Activated CD4-positive, alpha-beta T cell treated with anti-CD3 and anti-CD28 coated beads, Interleukin-2, Interleukin-4, amounts not matched to agents 100 ng/mL and 50 ng/mL, durations not matched to agents 16 hours and 8 hours (primary cell): ENCODE measurements around the gene NOP56.

ENCODE experiments used
- DNase-seq: peaks from one replicate; pipeline ENCODE4 v3.0.0-alpha.2; 2020; ENCODE audit warnings: low spot score

The NOP56 gene, protein sequence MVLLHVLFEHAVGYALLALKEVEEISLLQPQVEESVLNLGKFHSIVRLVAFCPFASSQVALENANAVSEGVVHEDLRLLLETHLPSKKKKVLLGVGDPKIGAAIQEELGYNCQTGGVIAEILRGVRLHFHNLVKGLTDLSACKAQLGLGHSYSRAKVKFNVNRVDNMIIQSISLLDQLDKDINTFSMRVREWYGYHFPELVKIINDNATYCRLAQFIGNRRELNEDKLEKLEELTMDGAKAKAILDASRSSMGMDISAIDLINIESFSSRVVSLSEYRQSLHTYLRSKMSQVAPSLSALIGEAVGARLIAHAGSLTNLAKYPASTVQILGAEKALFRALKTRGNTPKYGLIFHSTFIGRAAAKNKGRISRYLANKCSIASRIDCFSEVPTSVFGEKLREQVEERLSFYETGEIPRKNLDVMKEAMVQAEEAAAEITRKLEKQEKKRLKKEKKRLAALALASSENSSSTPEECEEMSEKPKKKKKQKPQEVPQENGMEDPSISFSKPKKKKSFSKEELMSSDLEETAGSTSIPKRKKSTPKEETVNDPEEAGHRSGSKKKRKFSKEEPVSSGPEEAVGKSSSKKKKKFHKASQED

DNA sequence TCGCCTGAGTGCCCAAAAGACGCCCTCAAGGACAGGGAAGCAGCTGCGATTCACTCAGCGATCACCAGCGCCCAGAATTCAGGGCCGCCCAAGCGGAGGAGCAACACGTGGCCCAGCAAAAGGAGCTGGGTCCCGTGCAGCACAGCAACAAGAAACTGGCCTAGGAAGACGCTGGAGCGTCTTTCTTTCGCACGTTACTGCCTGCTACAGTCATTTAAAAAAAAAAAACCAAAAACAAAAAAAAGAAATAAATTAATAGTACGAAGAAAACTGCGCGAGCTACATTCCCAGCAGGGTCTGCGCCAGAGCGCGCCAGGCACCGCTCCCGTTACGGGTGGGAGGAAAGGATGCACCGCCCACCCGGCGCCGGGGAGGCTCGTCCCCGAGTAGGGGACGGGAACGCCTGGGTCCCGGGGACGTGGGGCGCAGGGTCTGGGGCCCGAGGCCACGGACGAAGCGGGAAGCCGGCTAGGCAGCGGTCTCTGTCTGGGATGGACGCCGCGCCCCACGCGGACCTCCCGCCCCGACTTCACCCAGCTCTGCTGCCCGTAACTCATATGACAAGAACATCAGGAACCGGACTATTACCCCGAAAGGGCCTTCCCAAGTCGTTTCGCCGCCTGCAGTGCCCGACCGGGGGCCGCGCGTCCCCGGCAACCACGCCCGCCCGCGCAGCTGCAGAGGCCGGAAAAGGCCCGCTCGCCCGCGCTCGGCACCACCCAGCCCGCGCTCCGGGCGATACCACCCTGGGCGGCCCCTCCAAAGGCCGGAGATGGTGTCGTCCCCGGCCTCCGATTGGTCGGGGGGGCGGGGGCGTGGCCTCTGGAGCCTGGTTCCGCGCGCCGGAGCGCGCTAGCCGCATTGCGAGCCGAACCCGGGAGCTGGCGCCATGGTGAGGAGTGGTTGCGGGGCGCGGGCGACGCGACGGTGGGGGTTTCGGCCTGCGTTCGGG, at the start of gene NOP56:
NOP56 (plus strand) TSS at position 861 of the 952 bp plus-strand sequence; CDS start at position 890, 29 bp downstream.
- peak; percentile 95 for DNase-seq

DNA sequence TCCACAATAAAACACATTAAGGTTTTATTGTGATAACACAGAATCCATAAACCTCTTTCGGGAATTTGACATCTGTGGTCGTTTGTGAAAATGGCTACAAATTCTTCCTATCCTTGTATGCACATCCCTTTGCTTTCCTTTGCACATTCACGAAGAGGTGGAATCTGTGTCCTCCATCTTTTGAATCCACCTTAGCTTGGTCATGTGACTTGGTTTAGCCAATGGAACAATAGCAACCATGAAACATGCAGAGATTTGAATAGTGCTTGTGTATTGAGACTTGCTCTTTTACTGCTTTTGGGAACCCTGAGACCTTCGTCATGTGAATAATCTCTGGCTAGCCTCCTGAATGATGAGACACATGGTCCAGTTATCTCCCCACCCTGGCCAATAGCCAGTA, 49.7 kb upstream of the NOP56 start:
- DNase-seq: no peak

DNA sequence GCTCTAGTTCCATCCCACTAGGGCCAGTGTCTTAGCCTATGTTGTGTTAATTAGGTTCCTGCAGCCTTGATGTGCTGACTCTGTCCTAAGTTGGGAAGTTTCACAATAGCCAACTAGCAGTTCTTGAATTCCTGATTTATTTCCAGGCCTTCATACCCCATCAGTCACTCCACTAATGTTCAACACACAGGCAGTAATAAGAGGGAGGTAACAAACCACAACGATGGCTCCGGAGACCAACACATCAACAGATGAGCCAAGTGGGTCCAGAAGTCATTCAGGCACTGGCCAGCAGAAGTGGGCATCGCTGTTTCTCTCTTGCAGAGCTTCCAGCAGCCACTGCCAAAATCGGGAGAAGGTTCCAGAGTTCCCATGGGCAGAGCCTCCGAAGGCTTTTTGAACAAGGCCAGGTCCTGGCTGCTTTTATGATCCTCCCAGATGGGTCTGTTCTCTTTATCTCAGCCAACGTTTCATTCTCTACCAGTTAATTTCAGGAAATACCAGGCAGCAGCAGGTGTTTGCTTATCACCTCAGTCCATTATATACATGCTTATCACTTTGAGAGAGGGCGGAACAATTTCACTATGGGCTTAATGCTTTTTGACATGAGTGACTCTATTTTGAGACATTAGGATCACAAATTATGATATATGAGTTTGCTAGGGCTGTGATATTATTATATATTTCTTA, 48.5 kb upstream of the NOP56 start:
- DNase-seq: no peak

- no peak for DNase-seq
Measured at GRCh38 chr20:2604506-2604835, 48.0 kb upstream of the NOP56 start.

DNA sequence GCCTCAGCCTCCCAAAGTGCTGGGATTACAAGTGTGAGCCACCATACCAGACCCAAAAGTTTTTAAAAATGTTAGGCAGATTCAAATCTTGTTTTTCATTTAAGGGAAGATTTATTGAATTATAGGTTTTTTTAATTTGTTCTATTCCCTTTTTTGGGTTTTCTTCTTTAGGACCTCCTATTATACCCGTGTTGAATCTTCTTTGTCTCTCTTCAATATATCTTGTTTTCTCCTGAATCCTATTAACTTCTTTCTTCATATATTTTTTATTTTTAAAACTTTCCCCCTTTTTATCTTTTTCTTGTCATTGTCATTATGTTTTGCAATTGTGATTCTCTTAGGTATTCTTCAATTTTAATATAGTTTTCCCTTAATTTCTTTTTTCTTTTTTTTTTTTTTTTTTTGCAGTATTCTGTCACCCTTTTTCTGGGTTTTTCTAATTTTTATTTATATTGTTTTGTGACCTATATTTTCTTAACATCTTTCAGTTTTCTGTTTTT, 45.9 kb upstream of the NOP56 start:
- no peak for DNase-seq

GRCh38 chr20:2610326-2610725, 42.1 kb upstream of the NOP56 start:
- DNase-seq: no peak

- DNase-seq: no peak
Measured at GRCh38 chr20:2610941-2611720, 41.3 kb upstream of the NOP56 start.

DNA sequence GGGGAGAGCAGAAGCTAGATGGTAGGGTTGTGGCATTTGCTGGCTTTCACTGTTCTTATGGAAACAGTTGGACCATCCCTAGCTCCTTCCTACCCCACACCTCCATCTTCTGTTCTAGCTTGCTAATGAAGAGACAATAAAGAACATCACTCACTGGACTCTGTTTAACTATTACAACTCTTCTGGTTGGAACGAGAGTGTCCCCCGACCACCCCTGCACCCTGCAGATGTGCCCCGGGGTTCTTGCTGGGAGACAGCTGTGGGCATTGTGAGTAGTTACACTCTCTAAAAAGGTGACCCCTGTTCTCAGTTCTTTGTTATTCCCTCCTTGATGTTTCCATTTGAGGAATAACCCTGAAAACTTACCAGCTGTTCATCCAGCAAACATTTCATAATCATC, 40.4 kb upstream of the NOP56 start:
- DNase-seq: no peak

GRCh38 chr20:2616634-2617033, 35.8 kb upstream of the NOP56 start:
- DNase-seq: no peak

- no peak for DNase-seq
Measured at GRCh38 chr20:2617099-2617714, 35.2 kb upstream of the NOP56 start.

GRCh38 chr20:2618815-2619214, 33.6 kb upstream of the NOP56 start:
- DNase-seq: no peak

GRCh38 chr20:2619337-2619736, 33.1 kb upstream of the NOP56 start:
- DNase-seq: no peak

- DNase-seq: no peak
Measured at GRCh38 chr20:2619961-2620595, 32.4 kb upstream of the NOP56 start.

- DNase-seq: no peak
Measured at GRCh38 chr20:2624190-2624589, 28.2 kb upstream of the NOP56 start.

DNA sequence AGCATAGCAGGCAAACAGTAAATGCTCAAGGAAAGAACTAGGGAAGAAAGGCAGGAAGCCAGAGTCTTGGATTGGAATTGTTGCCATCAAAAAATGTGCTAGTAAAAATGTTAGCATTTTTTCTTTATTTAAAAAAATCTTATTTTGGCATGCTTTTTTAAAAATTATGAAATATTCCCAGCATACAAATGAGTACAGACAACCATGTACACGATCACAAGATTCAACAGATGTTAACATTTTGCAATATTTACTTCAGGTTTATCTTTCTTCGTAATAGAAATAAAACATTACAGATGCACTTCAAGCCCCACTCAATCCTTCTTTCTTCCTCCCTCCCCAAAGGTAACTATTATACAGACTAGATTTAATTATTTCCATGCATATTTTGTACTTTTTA, 27.4 kb upstream of the NOP56 start:
- no peak for DNase-seq

DNA sequence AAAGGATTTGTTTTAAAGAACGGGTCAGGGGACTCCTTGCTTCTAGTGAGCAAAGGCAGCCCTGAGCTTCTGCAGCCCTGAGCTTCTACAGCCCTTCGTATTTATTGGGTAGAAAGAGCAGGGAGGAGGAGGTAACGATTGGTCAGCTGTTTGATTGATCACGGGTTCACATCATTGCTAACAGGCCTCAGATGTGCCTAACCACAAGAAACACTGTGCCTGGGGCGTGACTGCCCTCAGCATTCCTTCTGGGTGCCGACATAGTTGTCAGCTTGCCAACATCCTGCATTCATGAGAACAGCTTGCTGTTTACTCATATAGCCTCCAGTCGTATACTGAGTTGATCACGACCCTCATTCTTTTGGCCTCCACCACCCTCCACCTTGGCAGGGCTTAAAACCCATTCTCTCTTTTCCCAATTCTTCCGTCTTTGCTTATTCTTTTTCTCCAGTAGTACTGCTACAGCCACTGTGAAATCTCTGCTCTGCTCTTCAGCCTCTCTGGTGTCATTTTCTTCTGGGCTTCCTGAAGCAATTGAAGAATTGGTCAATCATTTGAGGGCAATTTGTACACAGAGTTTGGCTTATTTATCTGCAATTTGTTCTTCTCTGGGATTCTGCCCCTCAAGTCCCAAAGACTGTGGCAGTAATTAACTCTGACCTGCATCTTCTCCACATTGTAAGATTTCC, 25.4 kb upstream of the NOP56 start:
- DNase-seq: no peak

DNA sequence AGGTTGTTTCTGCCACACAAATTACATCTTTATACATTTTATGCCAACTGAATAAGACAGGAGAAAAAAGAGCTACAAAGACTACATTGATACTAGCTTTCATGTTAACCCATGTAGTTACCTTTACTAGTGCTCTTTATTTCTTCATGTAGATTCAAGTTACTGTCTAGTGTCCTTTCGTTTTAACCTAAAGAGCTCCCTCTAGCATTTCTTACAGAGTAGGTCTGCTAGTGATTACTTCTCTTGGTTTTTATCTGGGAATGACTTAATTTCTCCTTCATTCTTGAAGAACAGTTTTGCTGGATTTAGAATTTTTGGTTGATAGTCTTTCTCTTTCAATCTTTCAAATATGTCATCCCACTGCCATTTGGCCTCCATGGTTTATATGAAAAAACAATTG, 21.2 kb upstream of the NOP56 start:
- DNase-seq: no peak

DNA sequence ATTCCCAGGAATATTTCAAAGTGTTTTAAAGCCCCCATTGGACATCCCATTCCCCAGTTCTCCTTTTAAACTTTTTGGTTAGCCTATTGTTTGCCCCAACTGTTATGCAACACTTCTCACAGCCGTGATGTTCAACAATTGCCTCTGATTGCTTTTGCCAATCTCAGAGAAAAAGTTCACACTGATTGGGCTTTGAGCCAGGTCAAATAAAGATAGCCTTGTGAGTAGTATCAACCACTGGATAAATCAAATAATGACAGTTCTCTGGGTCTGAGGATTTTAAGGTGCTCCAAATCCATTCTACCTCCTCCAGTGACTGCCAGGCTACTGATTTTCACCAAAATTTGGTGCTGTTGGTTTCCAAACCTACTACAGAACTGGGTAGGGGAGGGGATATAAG, 19.1 kb upstream of the NOP56 start:
- no peak for DNase-seq

DNA sequence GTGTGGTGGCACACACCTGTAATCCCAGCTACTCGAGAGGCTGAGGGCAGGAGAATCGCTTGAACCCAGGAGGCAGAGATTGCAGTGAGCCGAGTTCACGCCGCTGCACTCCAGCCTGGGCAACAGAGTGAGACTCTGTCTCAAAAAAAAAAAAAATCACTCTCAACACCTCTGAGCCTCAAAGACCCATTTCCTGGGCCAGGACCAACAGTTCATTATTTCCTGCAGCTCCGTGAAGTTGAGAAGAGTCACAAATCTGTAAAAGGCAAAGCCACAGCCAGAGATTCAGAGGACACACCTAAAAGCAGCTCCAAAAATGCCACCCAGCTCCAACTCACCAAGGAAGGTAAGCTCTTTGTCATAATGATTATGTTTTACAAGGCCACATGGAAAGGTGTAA, 15.2 kb upstream of the NOP56 start:
- no peak for DNase-seq

DNA sequence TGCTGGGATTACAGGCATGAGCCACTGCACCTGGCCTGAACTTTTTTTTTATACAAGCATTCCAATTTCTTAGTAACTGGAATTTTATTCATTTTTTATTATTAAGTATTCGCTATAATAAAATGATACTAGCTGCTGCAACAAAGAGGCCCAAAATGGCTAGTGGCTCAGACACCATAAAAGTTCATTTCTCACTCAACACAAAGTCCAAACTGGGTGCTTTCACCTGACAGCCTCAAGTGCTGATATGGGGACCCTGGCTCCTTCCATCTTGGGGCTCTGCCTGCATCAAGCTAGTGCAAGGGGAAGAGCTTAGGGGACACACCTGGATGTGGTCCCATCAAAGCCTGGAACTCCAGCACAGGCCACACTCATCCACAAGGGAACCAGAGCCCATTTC, 12.2 kb upstream of the NOP56 start:
- no peak for DNase-seq
